Measurements from ENCODE around the gene HOXB5. TPM values are rescaled to one million over a fixed set of nuclear protein-coding genes. Genes with fewer than 3 reads are reported as not detected.

The HOXB5 gene
- total RNA-seq, 1 experiment from 2014 or later, result 19.8 TPM

DNA sequence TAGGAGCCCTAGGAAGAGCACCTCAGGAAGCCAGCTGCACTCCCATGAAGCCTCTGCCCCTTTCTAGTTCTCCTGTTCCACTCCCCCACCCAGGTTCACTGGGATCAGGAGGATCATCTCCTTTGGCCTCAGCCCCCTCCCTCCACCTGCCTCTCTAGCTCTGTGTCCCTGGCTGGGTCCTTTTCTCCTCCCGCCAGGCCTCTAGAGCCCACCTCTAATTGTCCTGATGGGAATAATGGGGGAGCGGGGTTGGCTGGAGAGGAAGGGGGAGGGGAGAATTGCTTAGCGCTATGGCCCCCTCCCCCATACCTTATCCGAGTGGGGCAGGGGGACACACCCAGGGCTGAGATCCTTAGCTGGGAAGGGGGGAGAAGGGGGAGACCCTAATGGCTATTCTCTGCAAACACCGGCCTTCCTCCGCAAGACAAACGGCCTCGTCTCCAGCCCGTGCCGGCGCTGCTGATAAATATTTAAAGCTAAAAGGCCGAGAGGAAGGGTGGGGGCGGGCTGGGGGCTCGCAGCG lies 16.2 kb upstream of the HOXB5 start:
- no peak overlapping the region for H2AFZ ChIP-seq (ENCODE audit: low read depth, low read length, poor library complexity, severe bottlenecking)
- ChIA-PET CTCF (interaction anchor here (0.8 to 1.6 kb wide), 8 partner anchors 8 to 584 kb away, joined by 3 to 6 read pairs (median 4); no protein-coding TSS in a partner anchor), RAD21 (ENCODE audit: low non-redundant PET in 1 of 2, low total read pairs in 2 of 2, uncharacterized antibody in 2 of 2, unreplicated experiment in 2 of 2) (interaction anchor here in 1 of 2 experiments (0.6 kb wide), 1 partner anchor 8 kb away, joined by 9 read pairs; no protein-coding TSS in a partner anchor), POLR2A (interaction anchor here (0.6 to 1.0 kb wide), 3 partner anchors 17 to 390 kb away, joined by 3 to 5 read pairs (median 5); partner anchors contain the start of gene HOXB9)
- peak overlapping the region; percentile 98 for H3K27ac ChIP-seq (ENCODE audit: low read depth, low read length)
- H3K4me2 ChIP-seq (ENCODE audit: low read length), result peak overlapping the region; percentile 95
- no peaks in the 10 kb centered on the region for H3K36me3 ChIP-seq (ENCODE audit: control insufficient read depth in 1 of 2, insufficient read depth in 2 of 2, low read length in 2 of 2)
- H3K4me1 ChIP-seq (ENCODE audit: control insufficient read depth in 1 of 2, insufficient read depth in 2 of 2, low read length in 2 of 2), result peaks cover 26 to 61% of the 10 kb centered on the region in 2 experiments
- H3K9me2 ChIP-seq (ENCODE audit: insufficient read depth), result no peaks in the 10 kb centered on the region
- H3K27me3 ChIP-seq (ENCODE audit: insufficient read depth, low read length), result no peaks in the 10 kb centered on the region
- H3K79me2 ChIP-seq (ENCODE audit: insufficient read depth, low read length), result peaks cover 68% of the 10 kb centered on the region
- peak overlapping the region; percentile 97 for H3K9ac ChIP-seq (ENCODE audit: low read length)
- BruUV-seq (replicated peaks), result no TSS peak
- peak overlapping the region; percentile 80 to 90 for H3K4me3 ChIP-seq (replicated peaks in 1 of 2; ENCODE audit: low read depth in 1 of 2, low read length in 2 of 2)
- ATAC-seq, result no peak
- no peaks in the 10 kb centered on the region for H4K20me1 ChIP-seq (ENCODE audit: insufficient read depth)
- TF ChIP-seq FOSL1 (IDR thresholded peaks at IDR 0.05; ENCODE audit: low read depth) (no peak), CEBPB (IDR thresholded peaks at IDR 0.05; ENCODE audit: low read depth) (no peak), EZH2phosphoT487 (IDR thresholded peaks at IDR 0.05; ENCODE audit: borderline replicate concordance) (no peak), EZH2 (IDR thresholded peaks at IDR 0.05) (no peak), JUND (IDR thresholded peaks at IDR 0.05) (no peak), YY1 (IDR thresholded peaks at IDR 0.05; ENCODE audit: extremely low read depth, insufficient replicate concordance, low read depth, low read length) (no peak), SRF (IDR thresholded peaks at IDR 0.05; ENCODE audit: low read depth) (no peak), ATF3 (IDR thresholded peaks at IDR 0.05) (no peak), POLR2AphosphoS5 (IDR thresholded peaks at IDR 0.05; ENCODE audit: low read depth, low read length) (no peak), TCF7L2 (IDR thresholded peaks at IDR 0.05; ENCODE audit: borderline replicate concordance, extremely low read depth, insufficient read depth, insufficient read length) (no peak), SP1 (IDR thresholded peaks at IDR 0.05; ENCODE audit: low read depth) (no peak), ZNF274 (IDR thresholded peaks at IDR 0.05; ENCODE audit: low read depth, low read length) (no peak), ELF1 (IDR thresholded peaks at IDR 0.05; ENCODE audit: borderline replicate concordance, low read depth) (no peak), ZFX (IDR thresholded peaks at IDR 0.05) (no peak)
- TF ChIP-seq, protein P1, sequence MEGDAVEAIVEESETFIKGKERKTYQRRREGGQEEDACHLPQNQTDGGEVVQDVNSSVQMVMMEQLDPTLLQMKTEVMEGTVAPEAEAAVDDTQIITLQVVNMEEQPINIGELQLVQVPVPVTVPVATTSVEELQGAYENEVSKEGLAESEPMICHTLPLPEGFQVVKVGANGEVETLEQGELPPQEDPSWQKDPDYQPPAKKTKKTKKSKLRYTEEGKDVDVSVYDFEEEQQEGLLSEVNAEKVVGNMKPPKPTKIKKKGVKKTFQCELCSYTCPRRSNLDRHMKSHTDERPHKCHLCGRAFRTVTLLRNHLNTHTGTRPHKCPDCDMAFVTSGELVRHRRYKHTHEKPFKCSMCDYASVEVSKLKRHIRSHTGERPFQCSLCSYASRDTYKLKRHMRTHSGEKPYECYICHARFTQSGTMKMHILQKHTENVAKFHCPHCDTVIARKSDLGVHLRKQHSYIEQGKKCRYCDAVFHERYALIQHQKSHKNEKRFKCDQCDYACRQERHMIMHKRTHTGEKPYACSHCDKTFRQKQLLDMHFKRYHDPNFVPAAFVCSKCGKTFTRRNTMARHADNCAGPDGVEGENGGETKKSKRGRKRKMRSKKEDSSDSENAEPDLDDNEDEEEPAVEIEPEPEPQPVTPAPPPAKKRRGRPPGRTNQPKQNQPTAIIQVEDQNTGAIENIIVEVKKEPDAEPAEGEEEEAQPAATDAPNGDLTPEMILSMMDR (IDR thresholded peaks at IDR 0.05 in 2 of 3, conservative IDR thresholded peaks at IDR 0.05 in 1 of 3; ENCODE audit: borderline replicate concordance in 1 of 3, insufficient read depth in 1 of 3, low read depth in 2 of 3, low read length in 2 of 3), result no peak
- TF ChIP-seq, protein P2, sequence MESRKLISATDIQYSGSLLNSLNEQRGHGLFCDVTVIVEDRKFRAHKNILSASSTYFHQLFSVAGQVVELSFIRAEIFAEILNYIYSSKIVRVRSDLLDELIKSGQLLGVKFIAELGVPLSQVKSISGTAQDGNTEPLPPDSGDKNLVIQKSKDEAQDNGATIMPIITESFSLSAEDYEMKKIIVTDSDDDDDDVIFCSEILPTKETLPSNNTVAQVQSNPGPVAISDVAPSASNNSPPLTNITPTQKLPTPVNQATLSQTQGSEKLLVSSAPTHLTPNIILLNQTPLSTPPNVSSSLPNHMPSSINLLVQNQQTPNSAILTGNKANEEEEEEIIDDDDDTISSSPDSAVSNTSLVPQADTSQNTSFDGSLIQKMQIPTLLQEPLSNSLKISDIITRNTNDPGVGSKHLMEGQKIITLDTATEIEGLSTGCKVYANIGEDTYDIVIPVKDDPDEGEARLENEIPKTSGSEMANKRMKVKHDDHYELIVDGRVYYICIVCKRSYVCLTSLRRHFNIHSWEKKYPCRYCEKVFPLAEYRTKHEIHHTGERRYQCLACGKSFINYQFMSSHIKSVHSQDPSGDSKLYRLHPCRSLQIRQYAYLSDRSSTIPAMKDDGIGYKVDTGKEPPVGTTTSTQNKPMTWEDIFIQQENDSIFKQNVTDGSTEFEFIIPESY (IDR thresholded peaks at IDR 0.05; ENCODE audit: extremely low read depth, insufficient replicate concordance, low read length), result no peak
- intact Hi-C loops (cut with micrococcal nuclease), result loop anchor here (10.0 kb wide), 1 partner anchor 125 kb away; no protein-coding TSS in a partner anchor
- DNase-seq (ENCODE audit: low read depth, low spot score), result no peak
- no peaks in the 10 kb centered on the region for H3K9me3 ChIP-seq (ENCODE audit: control insufficient read depth in 1 of 2, insufficient read depth in 1 of 2, low read depth in 1 of 2, low read length in 2 of 2)

All from HCT116 (cell line).